ENCODE data around the gene CIB2.

- no peak for TF ChIP-seq POLR2AphosphoS5 (IDR thresholded peaks at IDR 0.05)
- TF ChIP-seq POLR2A (IDR thresholded peaks at IDR 0.05; ENCODE audit: low read depth) = no peak
- TF ChIP-seq CTCF (IDR thresholded peaks at IDR 0.05) = no peak
These were observed 47.4 kb downstream of the CIB2 start for GRCh38 chr15:78083687-78084448.

All from esophagus muscularis mucosa (tissue), 3 donors.